Tibial nerve (tissue), 4 donors: ENCODE measurements around the gene TSPAN17.
A peak's percentile ranks its signal among the peaks of the same experiment; 100 is the strongest.

Experiments
- CTCF ChIP-seq, 5 experiments: fragments of 200-600 bp in 3 of 5; fragments of 450-650 bp in 2 of 5; sonication (generic) in 3 of 5; IDR thresholded peaks; one replicate each; pipeline ENCODE4 v1.5.1; 2016 to 2019; ENCODE audit warnings: antibody characterized with exemption in 5 of 5, mild to moderate bottlenecking in 3 of 5, moderate library complexity in 2 of 5
- EP300 ChIP-seq, 2 donors: sonication (generic); formaldehyde crosslinking; IDR thresholded peaks; one replicate each; pipeline ENCODE4 v1.6.1; 2017; ENCODE audit warnings: antibody characterized with exemption in 2 of 2, mild to moderate bottlenecking in 1 of 2
- POLR2A ChIP-seq, 2 donors: fragments of 450-650 bp; IDR thresholded peaks; one replicate each; pipeline ENCODE4 v1.6.1; 2017; ENCODE audit warnings: antibody characterized with exemption in 2 of 2, mild to moderate bottlenecking in 2 of 2, moderate library complexity in 2 of 2

- TF ChIP-seq CTCF (IDR thresholded peaks at IDR 0.05) (no peak), POLR2A (IDR thresholded peaks at IDR 0.05) (no peak), EP300 (IDR thresholded peaks at IDR 0.05) (peak in 1 of 2 donors; percentile 5)
Observed at GRCh38 chr5:176647843-176648473, 674 bp downstream of the TSPAN17 start.
